Smooth muscle cell (in vitro differentiated cells): ENCODE results near the gene ACVR2A. TPM values are rescaled to one million over a fixed set of nuclear protein-coding genes. Genes with fewer than 3 reads are reported as not detected.

Experiments
- DNase-seq: peaks from one replicate; lab custom pipeline; 2025; ENCODE audit not compliant: unreplicated experiment; lab: John Stamatoyannopoulos, UW
- H2AFZ ChIP-seq: fragments of 200-600 bp; sonication (generic); 2 replicates; pipeline ENCODE4 v1.6.0; 2016; ENCODE audit warnings: antibody characterized with exemption, low read depth, mild to moderate bottlenecking
- H3F3A ChIP-seq: fragments of 200-600 bp; sonication (generic); 2 replicates; pipeline ENCODE4 v1.6.0; 2017; ENCODE audit warnings: antibody characterized with exemption, low read depth
- H3K27ac ChIP-seq: fragments of 200-600 bp; sonication (generic); 2 replicates; pipeline ENCODE4 v1.5.1; 2016; ENCODE audit warnings: low read depth, mild to moderate bottlenecking
- H3K27me3 ChIP-seq: fragments of 200-600 bp; sonication (generic); 2 replicates; pipeline ENCODE4 v1.6.1; 2016; ENCODE audit warnings: low read depth, mild to moderate bottlenecking
- H3K36me3 ChIP-seq: fragments of 200-600 bp; sonication (generic); 2 replicates; pipeline ENCODE4 v1.5.1; 2016; ENCODE audit warnings: low read depth
- H3K4me1 ChIP-seq: fragments of 200-600 bp; sonication (generic); 2 replicates; pipeline ENCODE4 v1.5.1; 2016; ENCODE audit warnings: low read depth
- H3K4me2 ChIP-seq: fragments of 200-600 bp; sonication (generic); 2 replicates; pipeline ENCODE4 v1.6.0; 2016; ENCODE audit warnings: mild to moderate bottlenecking
- H3K4me3 ChIP-seq: fragments of 200-600 bp; sonication (generic); 2 replicates; pipeline ENCODE4 v1.5.1; 2016; ENCODE audit warnings: mild to moderate bottlenecking
- H3K79me2 ChIP-seq: fragments of 200-600 bp; sonication (generic); 2 replicates; pipeline ENCODE4 v1.6.0; 2016; ENCODE audit warnings: low read depth, mild to moderate bottlenecking
- H3K9ac ChIP-seq: fragments of 200-600 bp; sonication (generic); 2 replicates; pipeline ENCODE4 v1.6.0; 2016; ENCODE audit warnings: low read depth
- H3K9me3 ChIP-seq: fragments of 200-600 bp; sonication (generic); replicated peaks from 2 replicates; pipeline ENCODE4 v1.5.1; 2016; ENCODE audit warnings: low read depth
- H4K20me1 ChIP-seq: fragments of 200-600 bp; sonication (generic); 2 replicates; pipeline ENCODE4 v1.6.0; 2016; ENCODE audit warnings: low read depth
- CTCF ChIP-seq: fragments of 200-600 bp; sonication (generic); IDR thresholded peaks from 2 replicates; pipeline ENCODE4 v1.5.1; 2017; ENCODE audit warnings: borderline replicate concordance, mild to moderate bottlenecking, antibody characterized with exemption; ENCODE audit not compliant: insufficient read depth, poor library complexity, severe bottlenecking
- WGBS: methylation state at CpG from one replicate; pipeline ENCODE4 v1.1.7; 2016; ENCODE audit warnings: low lambda C conversion rate; 5-methylcytosine and 5-hydroxymethylcytosine counted together
- polyA plus RNA-seq: library from polyadenylated mRNA; unstranded; fragments of >200 nt; fragmentation: Nextera tagmentation; extraction: Ambion mirVana; gene quantifications from 2 replicates; pipeline ENCODE4 v1.2.1, GENCODE V29; 2016
- total RNA-seq: library from RNA; depleted of rRNA; stranded (reverse); fragments of >200 nt; gene quantifications from 2 replicates; pipeline ENCODE4 v1.2.3, GENCODE V29; 2014

The ACVR2A gene
- total and polyA plus RNA-seq, 2 experiments from 2014 or later: 12.4 to 39.7 TPM

- no peaks in the 10 kb centered on the region for H3K9me3 ChIP-seq
- TF ChIP-seq CTCF: no peak
- H2AFZ ChIP-seq: no peak overlapping the region
- H3F3A ChIP-seq: no peaks in the 10 kb centered on the region
- peaks cover 100% of the 10 kb centered on the region for H4K20me1 ChIP-seq
- H3K79me2 ChIP-seq: peaks cover 99% of the 10 kb centered on the region
- no peak overlapping the region for H3K4me2 ChIP-seq
- H3K27me3 ChIP-seq: no peaks in the 10 kb centered on the region
- H3K4me1 ChIP-seq: peaks cover 35% of the 10 kb centered on the region
- no peak overlapping the region for H3K4me3 ChIP-seq
- WGBS: 84% methylated on average over 1 of the region's 1 CpG
- no peak overlapping the region for H3K9ac ChIP-seq
- H3K27ac ChIP-seq: no peak overlapping the region
- no peaks in the 10 kb centered on the region for H3K36me3 ChIP-seq
- no peak for DNase-seq
Observed at GRCh38 chr2:147860009-147860408, 15.2 kb downstream of the ACVR2A start.

- H4K20me1 ChIP-seq: peaks cover 100% of the 10 kb centered on the region
- H3K27me3 ChIP-seq: no peaks in the 10 kb centered on the region
- H3K4me1 ChIP-seq: peaks cover 35% of the 10 kb centered on the region
- H3F3A ChIP-seq: no peaks in the 10 kb centered on the region
- no peak overlapping the region for H3K4me3 ChIP-seq
- H3K36me3 ChIP-seq: no peaks in the 10 kb centered on the region
- WGBS: 53% methylated on average over 2 of the region's 2 CpGs
- no peak overlapping the region for H3K27ac ChIP-seq
- H3K79me2 ChIP-seq: peaks cover 99% of the 10 kb centered on the region
- TF ChIP-seq CTCF: no peak
- no peak for DNase-seq
- H2AFZ ChIP-seq: no peak overlapping the region
- no peak overlapping the region for H3K4me2 ChIP-seq
- H3K9ac ChIP-seq: no peak overlapping the region
- no peaks in the 10 kb centered on the region for H3K9me3 ChIP-seq
Observed at GRCh38 chr2:147862859-147863516, 18.2 kb downstream of the ACVR2A start.

- peaks cover 99% of the 10 kb centered on the region for H3K79me2 ChIP-seq
- peaks cover 31% of the 10 kb centered on the region for H3K4me1 ChIP-seq
- H3K27me3 ChIP-seq: no peaks in the 10 kb centered on the region
- TF ChIP-seq CTCF: no peak
- DNase-seq: no peak
- no peak overlapping the region for H3K4me3 ChIP-seq
- WGBS: 52% methylated on average over 1 of the region's 1 CpG
- H3K4me2 ChIP-seq: no peak overlapping the region
- H3K36me3 ChIP-seq: no peaks in the 10 kb centered on the region
- no peak overlapping the region for H3K27ac ChIP-seq
- H3K9me3 ChIP-seq: no peaks in the 10 kb centered on the region
- H4K20me1 ChIP-seq: peaks cover 100% of the 10 kb centered on the region
- no peak overlapping the region for H3K9ac ChIP-seq
- H3F3A ChIP-seq: no peaks in the 10 kb centered on the region
- no peak overlapping the region for H2AFZ ChIP-seq
Observed at GRCh38 chr2:147863835-147864234, 19.0 kb downstream of the ACVR2A start.

DNA sequence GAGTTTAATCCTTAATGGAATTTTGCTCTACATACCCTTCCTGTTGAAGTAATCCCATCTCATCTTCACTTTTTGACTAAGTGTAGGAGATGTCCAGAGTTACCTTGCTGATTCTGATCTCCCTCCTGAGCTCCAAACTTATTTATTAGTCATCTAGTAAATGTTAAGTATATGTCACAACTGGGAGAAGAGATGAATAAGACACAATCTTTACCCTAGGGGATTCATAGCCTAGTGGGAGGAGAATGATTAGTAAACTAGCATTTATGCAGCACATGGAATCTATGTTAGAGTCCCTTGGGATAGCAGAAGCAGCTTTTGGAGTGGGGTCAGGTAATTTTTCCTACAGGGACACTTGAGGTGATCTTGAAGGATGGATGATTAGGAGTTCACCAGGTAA, 20.7 kb downstream of the ACVR2A start:
- no peak overlapping the region for H3K4me2 ChIP-seq
- peaks cover 100% of the 10 kb centered on the region for H4K20me1 ChIP-seq
- no peak overlapping the region for H3K27ac ChIP-seq
- H3K9me3 ChIP-seq: no peaks in the 10 kb centered on the region
- no peaks in the 10 kb centered on the region for H3F3A ChIP-seq
- TF ChIP-seq CTCF: no peak
- H3K27me3 ChIP-seq: no peaks in the 10 kb centered on the region
- no peaks in the 10 kb centered on the region for H3K36me3 ChIP-seq
- no peak overlapping the region for H3K9ac ChIP-seq
- H3K4me1 ChIP-seq: peaks cover 15% of the 10 kb centered on the region
- no peak for DNase-seq
- H2AFZ ChIP-seq: no peak overlapping the region
- peaks cover 100% of the 10 kb centered on the region for H3K79me2 ChIP-seq
- H3K4me3 ChIP-seq: no peak overlapping the region
